Activated naive CD4-positive, alpha-beta T cell treated with anti-CD3 and anti-CD28 coated beads, Interleukin-2, amount 50 U/mL, for 72 hours (primary cell): ENCODE results near the gene COG6. TPM values are rescaled to one million over a fixed set of nuclear protein-coding genes. Genes with fewer than 3 reads are reported as not detected.

Experiments used
- ATAC-seq, 2 donors: fragments of 150-1000 bp; cut with Tn5 transposase; 2 replicates each; pipeline ENCODE4 v1.10.0; 2021; ENCODE audit warnings: mild to moderate bottlenecking in 2 of 2, moderate library complexity in 2 of 2
- DNase-seq, 2 donors: peaks; one replicate each; pipeline ENCODE4 v3.0.0; 2021 to 2022; ENCODE audit warnings: low spot score in 2 of 2
- H3K27ac Mint-ChIP-seq, 2 donors: one replicate each; pipeline ENCODE4 v1.8.0; 2022; ENCODE audit warnings: mild to moderate bottlenecking in 2 of 2, mixed read lengths in 2 of 2
- H3K36me3 Mint-ChIP-seq, 2 donors: one replicate each; pipeline ENCODE4 v1.8.0; 2022; ENCODE audit warnings: mixed read lengths in 2 of 2
- H3K9me3 Mint-ChIP-seq, 2 donors: one replicate each; pipeline ENCODE4 v1.8.0; 2022; ENCODE audit warnings: mixed read lengths in 2 of 2
- total RNA-seq, 2 donors: library from RNA; stranded (reverse); gene quantifications; one replicate each; pipeline ENCODE4 v1.2.3, GENCODE V29; 2022

The COG6 gene
- total RNA-seq, 2 donors from 2014 or later, result 42.0 to 47.0 TPM

- Mint-ChIP-seq H3K36me3 (no peaks in the 10 kb centered on the region), H3K27ac (no peak overlapping the region), H3K9me3 (no peaks in the 10 kb centered on the region)
- ATAC-seq (no peak), DNase-seq (no peak)
Measured at GRCh38 chr13:39665763-39666162, 10.3 kb downstream of the COG6 start.

- ATAC-seq (no peak), DNase-seq (no peak)
- Mint-ChIP-seq H3K27ac (no peak overlapping the region), H3K9me3 (no peaks in the 10 kb centered on the region), H3K36me3 (peaks cover 0 to 6% of the 10 kb centered on the region in 2 donors)
Measured at GRCh38 chr13:39670445-39670844, 15.0 kb downstream of the COG6 start.

GRCh38 chr13:39672378-39673132, 17.1 kb downstream of the COG6 start:
- no peak for ATAC-seq
- no peak overlapping the region for H3K27ac Mint-ChIP-seq
- no peak for DNase-seq
- H3K36me3 Mint-ChIP-seq, result peaks cover 0 to 6% of the 10 kb centered on the region in 2 donors
- H3K9me3 Mint-ChIP-seq, result no peaks in the 10 kb centered on the region

GRCh38 chr13:39675904-39676303, 20.4 kb downstream of the COG6 start:
- ATAC-seq (no peak), DNase-seq (no peak)
- Mint-ChIP-seq H3K27ac (no peak overlapping the region), H3K36me3 (peaks cover 5 to 6% of the 10 kb centered on the region in 2 donors), H3K9me3 (no peaks in the 10 kb centered on the region)

- Mint-ChIP-seq H3K27ac (no peak overlapping the region), H3K36me3 (peaks cover 6 to 10% of the 10 kb centered on the region in 2 donors), H3K9me3 (no peaks in the 10 kb centered on the region)
- DNase-seq (peak in 1 of 2 donors; percentile 13), ATAC-seq (no peak)
Measured at GRCh38 chr13:39676315-39676876, 20.9 kb downstream of the COG6 start.

GRCh38 chr13:39682310-39682709, 26.8 kb downstream of the COG6 start:
- Mint-ChIP-seq H3K36me3 (peaks cover 2 to 11% of the 10 kb centered on the region in 2 donors), H3K9me3 (no peaks in the 10 kb centered on the region), H3K27ac (no peak overlapping the region)
- DNase-seq, result no peak
- ATAC-seq, result no peak

- ATAC-seq (no peak), DNase-seq (no peak)
- Mint-ChIP-seq H3K36me3 (peaks cover 7 to 11% of the 10 kb centered on the region in 2 donors), H3K27ac (no peak overlapping the region), H3K9me3 (no peaks in the 10 kb centered on the region)
Measured at GRCh38 chr13:39682788-39683187, 27.3 kb downstream of the COG6 start.

GRCh38 chr13:39684531-39685137, 29.2 kb downstream of the COG6 start:
- Mint-ChIP-seq H3K9me3 (no peaks in the 10 kb centered on the region), H3K36me3 (peaks cover 14 to 16% of the 10 kb centered on the region in 2 donors), H3K27ac (no peak overlapping the region)
- DNase-seq (no peak), ATAC-seq (no peak)

- no peak overlapping the region for H3K27ac Mint-ChIP-seq
- peaks cover 13 to 14% of the 10 kb centered on the region in 2 donors for H3K36me3 Mint-ChIP-seq
- no peak for DNase-seq
- H3K9me3 Mint-ChIP-seq, result no peaks in the 10 kb centered on the region
- no peak for ATAC-seq
Measured at GRCh38 chr13:39685652-39686051, 30.2 kb downstream of the COG6 start.

- no peaks in the 10 kb centered on the region for H3K9me3 Mint-ChIP-seq
Measured at GRCh38 chr13:39688278-39688677, 32.8 kb downstream of the COG6 start.

GRCh38 chr13:39688699-39689405, 33.4 kb downstream of the COG6 start:
- no peak overlapping the region for H3K27ac Mint-ChIP-seq
- DNase-seq (no peak), ATAC-seq (peak; percentile 97)
- peaks cover 5 to 14% of the 10 kb centered on the region in 2 donors for H3K36me3 Mint-ChIP-seq
- H3K9me3 Mint-ChIP-seq, result no peaks in the 10 kb centered on the region

More at GRCh38 chr13:39688278-39688677, 32.8 kb downstream of the COG6 start:
- ATAC-seq, result peak in 1 of 2 donors; percentile 61
- Mint-ChIP-seq H3K36me3 (peaks cover 5 to 14% of the 10 kb centered on the region in 2 donors), H3K27ac (peak overlapping the region in 1 of 2 donors; percentile 92)
- no peak for DNase-seq

GRCh38 chr13:39692660-39693438, 37.4 kb downstream of the COG6 start:
- Mint-ChIP-seq H3K9me3 (no peaks in the 10 kb centered on the region), H3K36me3 (peaks cover 4 to 6% of the 10 kb centered on the region in 2 donors), H3K27ac (no peak overlapping the region)
- ATAC-seq, result no peak
- DNase-seq, result no peak

GRCh38 chr13:39699274-39699673, 43.8 kb downstream of the COG6 start:
- ATAC-seq (no peak), DNase-seq (no peak)
- no peaks in the 10 kb centered on the region for H3K36me3 Mint-ChIP-seq
- no peak overlapping the region for H3K27ac Mint-ChIP-seq
- no peaks in the 10 kb centered on the region for H3K9me3 Mint-ChIP-seq

GRCh38 chr13:39712626-39713025, 57.2 kb downstream of the COG6 start:
- Mint-ChIP-seq H3K9me3 (peaks cover 3 to 8% of the 10 kb centered on the region in 2 donors), H3K27ac (no peak overlapping the region), H3K36me3 (peaks cover 5 to 21% of the 10 kb centered on the region in 2 donors)
- ATAC-seq (no peak), DNase-seq (no peak)

GRCh38 chr13:39729156-39729555, 73.7 kb downstream of the COG6 start:
- ATAC-seq (no peak), DNase-seq (no peak)
- Mint-ChIP-seq H3K36me3 (peaks cover 7 to 21% of the 10 kb centered on the region in 2 donors), H3K9me3 (no peaks in the 10 kb centered on the region), H3K27ac (no peak overlapping the region)

- no peak for DNase-seq
- no peak for ATAC-seq
- H3K36me3 Mint-ChIP-seq, result peaks cover 12 to 26% of the 10 kb centered on the region in 2 donors
- no peak overlapping the region for H3K27ac Mint-ChIP-seq
- H3K9me3 Mint-ChIP-seq, result peaks cover 0 to 4% of the 10 kb centered on the region in 2 donors
Measured at GRCh38 chr13:39734952-39735351, 79.5 kb downstream of the COG6 start.
